Panc1 (cell line): ENCODE results near the gene GMPR2. TPM values are rescaled to one million over a fixed set of nuclear protein-coding genes. Genes with fewer than 3 reads are reported as not detected.

ENCODE experiments used
- ATAC-seq: fragments of 200-7000 bp; cut with Tn5 transposase; 2 replicates; pipeline ENCODE4 v1.9.1; 2020; ENCODE audit warnings: mild to moderate bottlenecking, moderate library complexity
- BruUV-seq: library from RNA; stranded (reverse); fragments of 400-500 nt; replicated peaks from 2 replicates; lab custom pipeline; 2021; lab: Mats Ljungman, UMichigan
- CTCF ChIA-PET: fragments of 300-600 bp; sonication (Branson Sonifier 250); formaldehyde crosslinking; loops from one replicate; lab custom pipeline; 2022; ENCODE audit warnings: antibody characterized with exemption; lab: Charles Lee
- POLR2A ChIA-PET: fragments of 300-600 bp; sonication (Branson Sonifier 250); formaldehyde crosslinking; loops from one replicate; lab custom pipeline; 2022; ENCODE audit warnings: antibody characterized with exemption; lab: Charles Lee
- DNase-seq: peaks from one replicate; pipeline ENCODE4 v3.0.0-alpha.2; 2010; ENCODE audit warnings: low read depth, low spot score
- H3K27ac ChIP-seq: 2 replicates; pipeline ENCODE4 v1.5.1; 2011; ENCODE audit warnings: mild to moderate bottlenecking, low read length, inconsistent platforms
- H3K27me3 ChIP-seq: fragments of 200-500 bp; sonication (Bioruptor generic); 2 replicates; pipeline ENCODE4 v1.6.0; 2014; ENCODE audit warnings: low read length, inconsistent platforms; ENCODE audit not compliant: control insufficient read depth, insufficient read depth
- H3K36me3 ChIP-seq: fragments of 200-500 bp; sonication (Bioruptor generic); 2 replicates; pipeline ENCODE4 v1.5.1; 2014; ENCODE audit warnings: inconsistent platforms, mild to moderate bottlenecking, low read length, moderate library complexity; ENCODE audit not compliant: control insufficient read depth, insufficient read depth
- H3K4me1 ChIP-seq: 2 replicates; pipeline ENCODE4 v1.5.1; 2011; ENCODE audit warnings: inconsistent platforms, mild to moderate bottlenecking, low read length, moderate library complexity; ENCODE audit not compliant: control insufficient read depth, insufficient read depth
- H3K4me3 ChIP-seq, 2 experiments: 2 replicates each; pipeline ENCODE4 v1.5.1; 2011 to 2012; ENCODE audit warnings: low read depth in 2 of 2, low read length in 2 of 2, mild to moderate bottlenecking in 2 of 2, inconsistent platforms in 1 of 2, moderate library complexity in 1 of 2
- H3K9me3 ChIP-seq: fragments of 200-500 bp; sonication (Bioruptor generic); 2 replicates; pipeline ENCODE4 v1.5.1; 2014; ENCODE audit warnings: low read depth, mild to moderate bottlenecking, inconsistent platforms, low read length, moderate library complexity; ENCODE audit not compliant: control insufficient read depth, insufficient read depth
- POLR2AphosphoS5 ChIP-seq: IDR thresholded peaks from 2 replicates; pipeline ENCODE4 v1.6.1; 2012; ENCODE audit warnings: mild to moderate bottlenecking, low read depth, low read length, moderate library complexity
- SIN3A ChIP-seq: IDR thresholded peaks from 2 replicates; pipeline ENCODE4 v1.6.1; 2012; ENCODE audit warnings: low read depth, mild to moderate bottlenecking, low read length, moderate library complexity, borderline replicate concordance; ENCODE audit not compliant: insufficient read depth
- TCF7L2 ChIP-seq: IDR thresholded peaks from 2 replicates; pipeline ENCODE4 v1.6.1; 2011; ENCODE audit warnings: mild to moderate bottlenecking, low read depth, low read length, inconsistent platforms
- in situ Hi-C: cut with HindIII; loops from 2 replicates; pipeline ENCODE4 v1.10.0; 2016; ENCODE audit warnings: low sequenced_read_pairs, low pct_unique_long_range_greater_than_20kb
- intact Hi-C: fragments of 100-400 bp; cut with micrococcal nuclease; formaldehyde crosslinking; loops from one replicate; pipeline ENCODE4 v1.10.0; 2022; ENCODE audit not compliant: unreplicated experiment
- total RNA-seq: library from RNA; stranded (reverse); gene quantifications from one replicate; pipeline ENCODE4 v1.2.1, GENCODE V29; 2021; ENCODE audit not compliant: unreplicated experiment
- TF ChIP-seq, protein P1 (sequence below): fragments of 450-650 bp; IDR thresholded peaks from 2 replicates; pipeline ENCODE4 v1.5.1; 2017; ENCODE audit warnings: mild to moderate bottlenecking
- TF ChIP-seq, protein P2 (sequence below), 2 experiments: IDR thresholded peaks; 2 replicates each; pipeline ENCODE4 v1.6.1; 2011 to 2012; ENCODE audit warnings: low read depth in 2 of 2, control low read depth in 1 of 2, low read length in 1 of 2, mild to moderate bottlenecking in 1 of 2, moderate library complexity in 1 of 2; ENCODE audit not compliant: insufficient read depth in 1 of 2

GMPR2 gene
- total RNA-seq, 1 experiment from 2014 or later, result 45.9 TPM

DNA sequence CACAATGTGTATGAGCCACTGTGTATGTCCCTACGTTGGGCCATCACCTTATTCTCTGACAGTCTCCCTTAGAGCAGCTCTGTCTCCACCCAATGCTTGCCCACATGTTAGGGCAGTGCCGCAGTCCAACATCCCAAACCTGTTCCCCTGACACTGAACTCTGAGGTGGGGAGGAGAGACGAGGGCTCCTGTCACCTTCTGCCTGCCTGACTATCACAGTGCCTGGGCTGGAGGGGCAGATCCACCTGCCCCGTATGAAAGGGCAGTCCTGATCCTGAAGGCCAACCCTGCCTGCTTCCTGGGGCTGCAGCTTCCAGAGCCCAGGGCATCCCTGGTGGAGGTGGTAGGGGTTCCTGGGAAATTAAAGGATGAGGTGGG, 28.0 kb downstream of the GMPR2 start:
- no peak for ATAC-seq
- no peaks in the 10 kb centered on the region for H3K27me3 ChIP-seq
- CTCF ChIA-PET, result no interaction called here
- H3K4me3 ChIP-seq, result no peak overlapping the region
- DNase-seq, result no peak
- in situ Hi-C loops, result no loop called here
- BruUV-seq, result no TSS peak
- H3K27ac ChIP-seq, result no peak overlapping the region
- H3K36me3 ChIP-seq, result no peaks in the 10 kb centered on the region
- TF ChIP-seq TCF7L2 (no peak), SIN3A (no peak), POLR2AphosphoS5 (no peak)
- TF ChIP-seq, protein P1, sequence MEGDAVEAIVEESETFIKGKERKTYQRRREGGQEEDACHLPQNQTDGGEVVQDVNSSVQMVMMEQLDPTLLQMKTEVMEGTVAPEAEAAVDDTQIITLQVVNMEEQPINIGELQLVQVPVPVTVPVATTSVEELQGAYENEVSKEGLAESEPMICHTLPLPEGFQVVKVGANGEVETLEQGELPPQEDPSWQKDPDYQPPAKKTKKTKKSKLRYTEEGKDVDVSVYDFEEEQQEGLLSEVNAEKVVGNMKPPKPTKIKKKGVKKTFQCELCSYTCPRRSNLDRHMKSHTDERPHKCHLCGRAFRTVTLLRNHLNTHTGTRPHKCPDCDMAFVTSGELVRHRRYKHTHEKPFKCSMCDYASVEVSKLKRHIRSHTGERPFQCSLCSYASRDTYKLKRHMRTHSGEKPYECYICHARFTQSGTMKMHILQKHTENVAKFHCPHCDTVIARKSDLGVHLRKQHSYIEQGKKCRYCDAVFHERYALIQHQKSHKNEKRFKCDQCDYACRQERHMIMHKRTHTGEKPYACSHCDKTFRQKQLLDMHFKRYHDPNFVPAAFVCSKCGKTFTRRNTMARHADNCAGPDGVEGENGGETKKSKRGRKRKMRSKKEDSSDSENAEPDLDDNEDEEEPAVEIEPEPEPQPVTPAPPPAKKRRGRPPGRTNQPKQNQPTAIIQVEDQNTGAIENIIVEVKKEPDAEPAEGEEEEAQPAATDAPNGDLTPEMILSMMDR, result no peak
- TF ChIP-seq, protein P2, sequence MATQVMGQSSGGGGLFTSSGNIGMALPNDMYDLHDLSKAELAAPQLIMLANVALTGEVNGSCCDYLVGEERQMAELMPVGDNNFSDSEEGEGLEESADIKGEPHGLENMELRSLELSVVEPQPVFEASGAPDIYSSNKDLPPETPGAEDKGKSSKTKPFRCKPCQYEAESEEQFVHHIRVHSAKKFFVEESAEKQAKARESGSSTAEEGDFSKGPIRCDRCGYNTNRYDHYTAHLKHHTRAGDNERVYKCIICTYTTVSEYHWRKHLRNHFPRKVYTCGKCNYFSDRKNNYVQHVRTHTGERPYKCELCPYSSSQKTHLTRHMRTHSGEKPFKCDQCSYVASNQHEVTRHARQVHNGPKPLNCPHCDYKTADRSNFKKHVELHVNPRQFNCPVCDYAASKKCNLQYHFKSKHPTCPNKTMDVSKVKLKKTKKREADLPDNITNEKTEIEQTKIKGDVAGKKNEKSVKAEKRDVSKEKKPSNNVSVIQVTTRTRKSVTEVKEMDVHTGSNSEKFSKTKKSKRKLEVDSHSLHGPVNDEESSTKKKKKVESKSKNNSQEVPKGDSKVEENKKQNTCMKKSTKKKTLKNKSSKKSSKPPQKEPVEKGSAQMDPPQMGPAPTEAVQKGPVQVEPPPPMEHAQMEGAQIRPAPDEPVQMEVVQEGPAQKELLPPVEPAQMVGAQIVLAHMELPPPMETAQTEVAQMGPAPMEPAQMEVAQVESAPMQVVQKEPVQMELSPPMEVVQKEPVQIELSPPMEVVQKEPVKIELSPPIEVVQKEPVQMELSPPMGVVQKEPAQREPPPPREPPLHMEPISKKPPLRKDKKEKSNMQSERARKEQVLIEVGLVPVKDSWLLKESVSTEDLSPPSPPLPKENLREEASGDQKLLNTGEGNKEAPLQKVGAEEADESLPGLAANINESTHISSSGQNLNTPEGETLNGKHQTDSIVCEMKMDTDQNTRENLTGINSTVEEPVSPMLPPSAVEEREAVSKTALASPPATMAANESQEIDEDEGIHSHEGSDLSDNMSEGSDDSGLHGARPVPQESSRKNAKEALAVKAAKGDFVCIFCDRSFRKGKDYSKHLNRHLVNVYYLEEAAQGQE (IDR thresholded peaks at IDR 0.05; ENCODE audit: insufficient read depth in 1 of 2, low read depth in 2 of 2, low read length in 1 of 2), result no peak
- no peaks in the 10 kb centered on the region for H3K9me3 ChIP-seq
- POLR2A ChIA-PET, result no interaction called here
- intact Hi-C loops, result no loop called here
- H3K4me1 ChIP-seq, result no peaks in the 10 kb centered on the region

DNA sequence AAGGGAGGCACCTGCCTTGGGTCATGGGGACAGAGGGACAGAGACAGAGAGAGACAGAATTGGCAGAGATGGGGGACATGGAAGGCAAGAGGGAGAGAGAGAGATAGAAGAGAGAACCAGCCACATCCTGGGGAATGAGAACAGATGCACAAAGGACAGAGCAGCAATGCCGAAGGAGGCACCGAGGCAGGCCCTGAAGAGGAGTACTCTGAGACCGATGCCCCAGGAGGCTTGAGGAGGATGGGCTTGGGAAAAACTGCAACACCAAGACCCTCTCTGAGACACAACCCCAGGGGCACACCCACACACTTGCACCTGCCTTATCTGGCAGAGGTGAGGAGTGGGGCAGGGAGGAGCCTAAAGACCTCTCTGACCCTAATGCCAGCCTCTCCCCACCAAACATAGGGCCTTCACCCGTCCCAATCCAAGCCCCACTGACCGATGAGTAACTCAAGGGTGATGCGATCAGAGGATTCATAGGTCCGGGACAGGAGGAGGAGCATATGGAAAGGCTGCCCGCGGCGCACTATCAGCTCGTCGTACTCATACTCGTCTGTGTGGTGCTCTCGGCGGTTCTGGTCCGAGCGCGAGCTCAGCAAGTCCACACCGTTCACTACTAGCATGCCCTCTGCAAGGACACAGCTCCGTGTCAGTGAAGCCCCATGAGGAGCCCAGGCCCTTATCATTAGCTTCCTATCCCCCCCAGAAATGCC, 28.7 kb downstream of the GMPR2 start:
- DNase-seq, result no peak
- Histone ChIP-seq H3K4me1 (no peaks in the 10 kb centered on the region), H3K27ac (no peak overlapping the region), H3K36me3 (no peaks in the 10 kb centered on the region), H3K9me3 (no peaks in the 10 kb centered on the region), H3K4me3 (no peak overlapping the region), H3K27me3 (no peaks in the 10 kb centered on the region)
- no peak for ATAC-seq
- POLR2A ChIA-PET, result no interaction called here
- CTCF ChIA-PET, result interaction anchor here (0.5 kb wide), 1 partner anchor 279 kb away, joined by 3 read pairs; no protein-coding TSS in a partner anchor
- in situ Hi-C loops (no loop called here), intact Hi-C loops (no loop called here)
- TF ChIP-seq, protein P2 (IDR thresholded peaks at IDR 0.05; ENCODE audit: insufficient read depth in 1 of 2, low read depth in 2 of 2, low read length in 1 of 2), result no peak
- TF ChIP-seq, protein P1, result no peak
- no TSS peak for BruUV-seq
